DMS53 treated with DMSO at 0.1 percent for 48 hours (cell line): ENCODE results near the gene ATP2A3.

ENCODE experiments used
- DNase-seq: peaks from one replicate; lab custom pipeline; 2025; ENCODE audit not compliant: unreplicated experiment; lab: John Stamatoyannopoulos, UW

The ATP2A3 gene

GRCh38 chr17:3929764-3930163, 34.5 kb downstream of the ATP2A3 start:
- DNase-seq = no peak

GRCh38 chr17:3929181-3929580, 35.1 kb downstream of the ATP2A3 start:
- DNase-seq = no peak

GRCh38 chr17:3928406-3928805, 35.8 kb downstream of the ATP2A3 start:
- no peak for DNase-seq

GRCh38 chr17:3927628-3928340, 36.5 kb downstream of the ATP2A3 start:
- no peak for DNase-seq

- no peak for DNase-seq
Measured at GRCh38 chr17:3926860-3927627, 37.2 kb downstream of the ATP2A3 start.

GRCh38 chr17:3925684-3926485, 38.4 kb downstream of the ATP2A3 start:
- no peak for DNase-seq

- DNase-seq = no peak
Measured at GRCh38 chr17:3924512-3925350, 39.5 kb downstream of the ATP2A3 start.

GRCh38 chr17:3923466-3924190, 40.6 kb downstream of the ATP2A3 start:
- no peak for DNase-seq

GRCh38 chr17:3922765-3923164, 41.5 kb downstream of the ATP2A3 start:
- DNase-seq = no peak

GRCh38 chr17:3921502-3922319, 42.5 kb downstream of the ATP2A3 start:
- DNase-seq = no peak

- DNase-seq = no peak
Measured at GRCh38 chr17:3921006-3921405, 43.2 kb downstream of the ATP2A3 start.

GRCh38 chr17:3919123-3919624, 45.1 kb downstream of the ATP2A3 start:
- DNase-seq = no peak

GRCh38 chr17:3918372-3919122, 45.7 kb downstream of the ATP2A3 start:
- DNase-seq = no peak

GRCh38 chr17:3917391-3917931, 46.8 kb downstream of the ATP2A3 start:
- DNase-seq = no peak

GRCh38 chr17:3916825-3917224, 47.4 kb downstream of the ATP2A3 start:
- DNase-seq = no peak

- DNase-seq = no peak
Measured at GRCh38 chr17:3915995-3916696, 48.1 kb downstream of the ATP2A3 start, which contains the start of gene P2RX1. P2RX1 (minus strand) TSS chr17:3916465; CDS start chr17:3916225, 240 bp downstream.

GRCh38 chr17:3915581-3915994, 48.6 kb downstream of the ATP2A3 start:
- DNase-seq = no peak
